ENCODE measurements around the gene LRRFIP1. TPM values are rescaled to one million over a fixed set of nuclear protein-coding genes. Genes with fewer than 3 reads are reported as not detected.

LRRFIP1 gene
- total and polyA plus RNA-seq, 10 of the 15 experiments (the other 5 are each of a cell fraction or from before 2014, with no cell fraction given), result 36.2 to 120 (median 74.3) TPM

DNA sequence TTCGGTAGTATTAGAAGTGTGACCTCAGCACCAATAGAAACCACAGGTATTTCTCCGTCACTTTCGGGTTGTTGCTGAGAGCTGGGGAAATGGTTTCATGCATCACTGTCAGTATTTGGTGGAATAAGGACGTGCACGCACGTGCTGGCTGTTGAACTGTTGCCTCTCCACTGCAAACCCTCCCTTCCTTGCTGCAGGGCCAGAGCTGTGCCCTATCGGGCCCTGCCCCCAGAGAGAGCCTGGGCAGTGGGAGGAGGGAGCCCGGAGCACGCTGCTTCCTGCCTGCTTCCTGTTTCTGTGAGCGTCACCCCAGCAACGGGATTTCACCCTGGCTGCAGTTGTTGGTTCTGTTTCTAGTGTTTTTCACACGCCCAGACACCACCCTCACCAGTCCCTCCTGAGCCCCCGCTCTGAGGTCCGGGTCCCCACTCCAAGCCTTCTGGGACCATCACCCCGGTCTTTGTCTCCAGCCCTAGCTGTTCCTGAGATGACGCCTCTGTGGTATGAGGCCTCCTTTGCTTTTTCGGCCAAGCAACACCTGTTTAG is 47.4 kb downstream of the LRRFIP1 start (continued):
- TF ChIP-seq SREBF2 (IDR thresholded peaks at IDR 0.05; ENCODE audit: low read length), result no peak
- TF ChIP-seq STAT3 (IDR thresholded peaks at IDR 0.05; ENCODE audit: low read depth, low read length), result no peak
- peak; percentile 81 for TF ChIP-seq NBN (IDR thresholded peaks at IDR 0.05)
- no peak for TF ChIP-seq CHD4 (IDR thresholded peaks at IDR 0.05)
- TF ChIP-seq, protein P1, sequence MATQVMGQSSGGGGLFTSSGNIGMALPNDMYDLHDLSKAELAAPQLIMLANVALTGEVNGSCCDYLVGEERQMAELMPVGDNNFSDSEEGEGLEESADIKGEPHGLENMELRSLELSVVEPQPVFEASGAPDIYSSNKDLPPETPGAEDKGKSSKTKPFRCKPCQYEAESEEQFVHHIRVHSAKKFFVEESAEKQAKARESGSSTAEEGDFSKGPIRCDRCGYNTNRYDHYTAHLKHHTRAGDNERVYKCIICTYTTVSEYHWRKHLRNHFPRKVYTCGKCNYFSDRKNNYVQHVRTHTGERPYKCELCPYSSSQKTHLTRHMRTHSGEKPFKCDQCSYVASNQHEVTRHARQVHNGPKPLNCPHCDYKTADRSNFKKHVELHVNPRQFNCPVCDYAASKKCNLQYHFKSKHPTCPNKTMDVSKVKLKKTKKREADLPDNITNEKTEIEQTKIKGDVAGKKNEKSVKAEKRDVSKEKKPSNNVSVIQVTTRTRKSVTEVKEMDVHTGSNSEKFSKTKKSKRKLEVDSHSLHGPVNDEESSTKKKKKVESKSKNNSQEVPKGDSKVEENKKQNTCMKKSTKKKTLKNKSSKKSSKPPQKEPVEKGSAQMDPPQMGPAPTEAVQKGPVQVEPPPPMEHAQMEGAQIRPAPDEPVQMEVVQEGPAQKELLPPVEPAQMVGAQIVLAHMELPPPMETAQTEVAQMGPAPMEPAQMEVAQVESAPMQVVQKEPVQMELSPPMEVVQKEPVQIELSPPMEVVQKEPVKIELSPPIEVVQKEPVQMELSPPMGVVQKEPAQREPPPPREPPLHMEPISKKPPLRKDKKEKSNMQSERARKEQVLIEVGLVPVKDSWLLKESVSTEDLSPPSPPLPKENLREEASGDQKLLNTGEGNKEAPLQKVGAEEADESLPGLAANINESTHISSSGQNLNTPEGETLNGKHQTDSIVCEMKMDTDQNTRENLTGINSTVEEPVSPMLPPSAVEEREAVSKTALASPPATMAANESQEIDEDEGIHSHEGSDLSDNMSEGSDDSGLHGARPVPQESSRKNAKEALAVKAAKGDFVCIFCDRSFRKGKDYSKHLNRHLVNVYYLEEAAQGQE (IDR thresholded peaks at IDR 0.05; ENCODE audit: low read depth, low read length), result no peak

DNA sequence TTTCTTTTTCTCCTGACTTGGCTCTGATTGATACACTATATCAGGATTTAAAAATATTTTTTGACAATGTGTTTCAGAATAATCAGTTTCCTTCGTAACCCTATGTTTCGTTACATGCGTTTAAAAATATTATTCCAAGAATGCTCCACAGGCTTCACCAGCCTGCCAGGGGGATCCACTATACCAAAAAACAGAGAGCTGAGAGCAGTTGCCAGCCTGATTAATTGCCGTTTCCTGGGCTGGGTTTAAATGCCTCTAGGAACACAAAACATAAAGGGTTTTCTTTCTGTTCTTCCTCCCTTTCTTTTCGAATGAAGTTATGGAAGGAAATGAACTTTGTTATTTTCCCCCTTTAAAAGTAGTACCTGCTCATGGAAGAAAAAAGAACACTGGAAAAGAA is 47.9 kb downstream of the LRRFIP1 start:
- no TSS peak for BruUV-seq (replicated peaks)
- intact Hi-C loops (cut with micrococcal nuclease; ENCODE audit: unreplicated experiment), result loop anchor here (1.0 kb wide), 1 partner anchor 12 kb away; no protein-coding TSS in a partner anchor
- Histone ChIP-seq H3K27me3 (replicated peaks in 1 of 2; ENCODE audit: control insufficient read depth in 2 of 2, insufficient read depth in 2 of 2, low read length in 1 of 2) (no peaks in the 10 kb centered on the region), H4K20me1 (ENCODE audit: control insufficient read depth, insufficient read depth) (no peaks in the 10 kb centered on the region), H2AFZ (ENCODE audit: control insufficient read depth, low read depth, low read length) (peak overlapping the region; percentile 85), H3K4me1 (ENCODE audit: control insufficient read depth, insufficient read depth, low read length) (peaks cover 47% of the 10 kb centered on the region), H3K9ac (ENCODE audit: control insufficient read depth, insufficient read depth, low read length) (peak overlapping the region; percentile 54), H3K9me3 (replicated peaks; ENCODE audit: control insufficient read depth, insufficient read depth, low read length) (no peaks in the 10 kb centered on the region), H3K27ac (ENCODE audit: control insufficient read depth, insufficient read depth) (peak overlapping the region; percentile 62), H3K36me3 (ENCODE audit: control insufficient read depth in 2 of 2, insufficient read depth in 2 of 2, low read length in 1 of 2) (no peaks in the 10 kb centered on the region), H3K79me2 (ENCODE audit: control insufficient read depth, insufficient read depth, low read length) (no peaks in the 10 kb centered on the region), H3K4me2 (ENCODE audit: control insufficient read depth, insufficient read depth) (peak overlapping the region; percentile 94), H3K4me3 (peak overlapping the region; percentile 10; the same call in 1 of the 2 replicates)
- in situ Hi-C loops (cut with MboI), result no loop called here
- TF ChIP-seq, protein P2, sequence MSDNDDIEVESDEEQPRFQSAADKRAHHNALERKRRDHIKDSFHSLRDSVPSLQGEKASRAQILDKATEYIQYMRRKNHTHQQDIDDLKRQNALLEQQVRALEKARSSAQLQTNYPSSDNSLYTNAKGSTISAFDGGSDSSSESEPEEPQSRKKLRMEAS (IDR thresholded peaks at IDR 0.05; ENCODE audit: low read depth, low read length), result no peak
- TF ChIP-seq, protein P3, sequence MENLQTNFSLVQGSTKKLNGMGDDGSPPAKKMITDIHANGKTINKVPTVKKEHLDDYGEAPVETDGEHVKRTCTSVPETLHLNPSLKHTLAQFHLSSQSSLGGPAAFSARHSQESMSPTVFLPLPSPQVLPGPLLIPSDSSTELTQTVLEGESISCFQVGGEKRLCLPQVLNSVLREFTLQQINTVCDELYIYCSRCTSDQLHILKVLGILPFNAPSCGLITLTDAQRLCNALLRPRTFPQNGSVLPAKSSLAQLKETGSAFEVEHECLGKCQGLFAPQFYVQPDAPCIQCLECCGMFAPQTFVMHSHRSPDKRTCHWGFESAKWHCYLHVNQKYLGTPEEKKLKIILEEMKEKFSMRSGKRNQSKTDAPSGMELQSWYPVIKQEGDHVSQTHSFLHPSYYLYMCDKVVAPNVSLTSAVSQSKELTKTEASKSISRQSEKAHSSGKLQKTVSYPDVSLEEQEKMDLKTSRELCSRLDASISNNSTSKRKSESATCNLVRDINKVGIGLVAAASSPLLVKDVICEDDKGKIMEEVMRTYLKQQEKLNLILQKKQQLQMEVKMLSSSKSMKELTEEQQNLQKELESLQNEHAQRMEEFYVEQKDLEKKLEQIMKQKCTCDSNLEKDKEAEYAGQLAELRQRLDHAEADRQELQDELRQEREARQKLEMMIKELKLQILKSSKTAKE (IDR thresholded peaks at IDR 0.05; ENCODE audit: low read depth, poor library complexity, severe bottlenecking), result peak; percentile 3
- TF ChIP-seq, protein P4, sequence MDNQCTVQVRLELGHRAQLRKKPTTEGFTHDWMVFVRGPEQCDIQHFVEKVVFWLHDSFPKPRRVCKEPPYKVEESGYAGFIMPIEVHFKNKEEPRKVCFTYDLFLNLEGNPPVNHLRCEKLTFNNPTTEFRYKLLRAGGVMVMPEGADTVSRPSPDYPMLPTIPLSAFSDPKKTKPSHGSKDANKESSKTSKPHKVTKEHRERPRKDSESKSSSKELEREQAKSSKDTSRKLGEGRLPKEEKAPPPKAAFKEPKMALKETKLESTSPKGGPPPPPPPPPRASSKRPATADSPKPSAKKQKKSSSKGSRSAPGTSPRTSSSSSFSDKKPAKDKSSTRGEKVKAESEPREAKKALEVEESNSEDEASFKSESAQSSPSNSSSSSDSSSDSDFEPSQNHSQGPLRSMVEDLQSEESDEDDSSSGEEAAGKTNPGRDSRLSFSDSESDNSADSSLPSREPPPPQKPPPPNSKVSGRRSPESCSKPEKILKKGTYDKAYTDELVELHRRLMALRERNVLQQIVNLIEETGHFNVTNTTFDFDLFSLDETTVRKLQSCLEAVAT (IDR thresholded peaks at IDR 0.05), result 0 out of 2 replicates have a peak, but pooled peaks have one; percentile 36
- RAD21 ChIA-PET (ENCODE audit: unreplicated experiment), result interaction anchor here (0.9 to 11.6 kb wide), 3 partner anchors 17 to 70 kb away, joined by 3 to 209 read pairs (median 114); no protein-coding TSS in a partner anchor
- DNase-seq (ENCODE audit: low read depth, low spot score), result no peak
- SMC1A ChIA-PET (ENCODE audit: uncharacterized antibody, unreplicated experiment), result interaction anchor here (1.6 to 12.5 kb wide), 8 partner anchors 8 to 78 kb away, joined by 6 to 155 read pairs (median 32); no protein-coding TSS in a partner anchor
- CTCF ChIA-PET, result interaction anchor here (1.6 to 12.6 kb wide), 6 partner anchors 9 to 223 kb away, joined by 4 to 298 read pairs (median 30); no protein-coding TSS in a partner anchor
- POLR2A ChIA-PET, result interaction anchor here (0.6 to 4.1 kb wide), 6 partner anchors 13 to 96 kb away, joined by 3 to 23 read pairs (median 4); no protein-coding TSS in a partner anchor
- 48% methylated on average over 5 of the region's 5 CpGs for WGBS (ENCODE audit: insufficient coverage, insufficient replicate concordance, low lambda C conversion rate, missing lambda C conversion rate)
- ATAC-seq, result no peak
- peak; percentile 18 for FAIRE-seq

Data from GM12878 (cell line).